Upper lobe of right lung (tissue), 1 donor: ENCODE data around the gene SPATA33. TPM values are rescaled to one million over a fixed set of nuclear protein-coding genes. Genes with fewer than 3 reads are reported as not detected.
"Not testable (repeated sequence)": the region's sequence is repeated elsewhere in the genome, so short reads cannot be mapped to it uniquely, and the experiment has no call there.

Experiments
- ATAC-seq: fragments of 200-7000 bp; cut with Tn5 transposase; one replicate; pipeline ENCODE4 v1.9.1; 2020; ENCODE audit warnings: mild to moderate bottlenecking, moderate library complexity
- DNase-seq: peaks from one replicate; pipeline ENCODE4 v3.0.0-alpha.2; 2020
- H3K27ac ChIP-seq: fragments of 200-600 bp; one replicate; pipeline ENCODE4 v1.8.0; 2022
- H3K27me3 ChIP-seq: fragments of 200-600 bp; one replicate; pipeline ENCODE4 v1.8.0; 2022; ENCODE audit warnings: mild to moderate bottlenecking
- H3K36me3 ChIP-seq: fragments of 200-600 bp; one replicate; pipeline ENCODE4 v1.8.0; 2022
- H3K4me1 ChIP-seq: fragments of 200-600 bp; one replicate; pipeline ENCODE4 v1.8.0; 2022
- H3K4me3 ChIP-seq: fragments of 200-600 bp; one replicate; pipeline ENCODE4 v1.8.0; 2022; ENCODE audit warnings: mild to moderate bottlenecking
- H3K9me3 ChIP-seq: fragments of 200-600 bp; one replicate; pipeline ENCODE4 v1.8.0; 2022
- intact Hi-C: fragments of 100-400 bp; cut with DNase I; formaldehyde crosslinking; loops from one replicate; pipeline ENCODE4 v1.11.0; 2022
- total RNA-seq: library from RNA; stranded (reverse); fragmentation: NEBNext Ultra II Directional; extraction: Animal tissue kit (Norgen Biotek cat#: 25700); gene quantifications from one replicate; pipeline ENCODE4 v1.2.1, GENCODE V29; 2021
- TF ChIP-seq, protein P1 (sequence below): fragments of 200-600 bp; IDR thresholded peaks from one replicate; pipeline ENCODE4 v1.8.0; 2022; ENCODE audit warnings: antibody characterized with exemption
- donor health status: DM: no; HTN: yes; CAD: no; lungs with severe emphysema.

SPATA33 gene
- total RNA-seq, 1 donor from 2014 or later: 8.1 TPM

DNA sequence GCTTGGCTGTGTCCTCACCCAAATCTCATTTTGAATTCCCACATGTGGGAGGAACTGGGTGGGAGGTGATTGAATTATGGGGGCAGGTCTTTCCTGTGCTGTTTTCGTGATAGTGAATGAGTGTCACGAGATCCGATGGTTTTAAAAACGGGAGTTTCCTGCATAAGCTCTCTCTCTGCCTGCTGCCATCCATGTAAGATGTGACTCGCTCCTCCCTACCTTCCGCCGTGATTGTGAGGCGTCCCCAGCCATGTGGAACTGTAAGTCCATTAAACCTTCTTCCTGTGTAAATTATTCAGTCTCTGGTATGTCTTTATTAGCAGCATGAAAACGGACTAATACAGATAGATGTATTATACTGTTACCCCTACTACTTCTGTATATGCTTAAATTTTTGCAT, 3.6 kb downstream of the SPATA33 start:
- no peak overlapping the region for H3K4me3 ChIP-seq
- H3K36me3 ChIP-seq: peaks cover 20% of the 10 kb centered on the region
- no peaks in the 10 kb centered on the region for H3K9me3 ChIP-seq
- peaks cover 21% of the 10 kb centered on the region for H3K4me1 ChIP-seq
- DNase-seq (no peak), ATAC-seq (no peak)
- intact Hi-C loops: no loop called here
- TF ChIP-seq, protein P1, sequence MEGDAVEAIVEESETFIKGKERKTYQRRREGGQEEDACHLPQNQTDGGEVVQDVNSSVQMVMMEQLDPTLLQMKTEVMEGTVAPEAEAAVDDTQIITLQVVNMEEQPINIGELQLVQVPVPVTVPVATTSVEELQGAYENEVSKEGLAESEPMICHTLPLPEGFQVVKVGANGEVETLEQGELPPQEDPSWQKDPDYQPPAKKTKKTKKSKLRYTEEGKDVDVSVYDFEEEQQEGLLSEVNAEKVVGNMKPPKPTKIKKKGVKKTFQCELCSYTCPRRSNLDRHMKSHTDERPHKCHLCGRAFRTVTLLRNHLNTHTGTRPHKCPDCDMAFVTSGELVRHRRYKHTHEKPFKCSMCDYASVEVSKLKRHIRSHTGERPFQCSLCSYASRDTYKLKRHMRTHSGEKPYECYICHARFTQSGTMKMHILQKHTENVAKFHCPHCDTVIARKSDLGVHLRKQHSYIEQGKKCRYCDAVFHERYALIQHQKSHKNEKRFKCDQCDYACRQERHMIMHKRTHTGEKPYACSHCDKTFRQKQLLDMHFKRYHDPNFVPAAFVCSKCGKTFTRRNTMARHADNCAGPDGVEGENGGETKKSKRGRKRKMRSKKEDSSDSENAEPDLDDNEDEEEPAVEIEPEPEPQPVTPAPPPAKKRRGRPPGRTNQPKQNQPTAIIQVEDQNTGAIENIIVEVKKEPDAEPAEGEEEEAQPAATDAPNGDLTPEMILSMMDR: no peak
- H3K27ac ChIP-seq: no peak overlapping the region
- no peaks in the 10 kb centered on the region for H3K27me3 ChIP-seq

- H3K4me1 ChIP-seq, H3K9me3 ChIP-seq, intact Hi-C loops, H3K27me3 ChIP-seq, ATAC-seq, H3K4me3 ChIP-seq, DNase-seq, H3K27ac ChIP-seq: not testable (repeated sequence)
- peaks cover 20% of the 10 kb centered on the region for H3K36me3 ChIP-seq
Measured at GRCh38 chr16:89664238-89664637, 6.6 kb downstream of the SPATA33 start.

DNA sequence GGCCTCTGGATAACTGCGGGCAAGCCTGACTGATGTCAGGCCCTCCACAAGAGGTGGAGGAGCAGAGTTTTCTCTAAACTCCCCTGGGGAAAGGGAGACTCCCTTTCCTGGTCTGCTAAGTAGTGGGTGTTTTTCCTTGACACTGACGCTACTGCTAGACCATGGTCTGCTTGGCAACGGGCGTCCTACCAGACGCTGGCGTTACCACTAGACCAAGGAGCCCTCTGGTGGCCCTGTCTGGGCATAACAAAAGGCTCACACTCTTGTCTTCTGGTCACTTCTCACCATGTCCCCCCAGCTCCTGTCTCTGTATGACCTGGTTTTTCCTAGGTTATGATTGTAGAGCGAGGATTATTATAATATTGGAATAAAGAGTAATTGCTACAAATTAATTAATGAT, 9.4 kb downstream of the SPATA33 start:
- TF ChIP-seq, protein P1: peak; percentile 29
- H3K36me3 ChIP-seq, intact Hi-C loops, H3K9me3 ChIP-seq, ATAC-seq, DNase-seq, H3K4me3 ChIP-seq, H3K4me1 ChIP-seq, H3K27ac ChIP-seq, H3K27me3 ChIP-seq: not testable (repeated sequence)

- no peak for ATAC-seq
- H3K27ac ChIP-seq: no peak overlapping the region
Measured at GRCh38 chr16:89667633-89668032, 10.0 kb downstream of the SPATA33 start.

DNA sequence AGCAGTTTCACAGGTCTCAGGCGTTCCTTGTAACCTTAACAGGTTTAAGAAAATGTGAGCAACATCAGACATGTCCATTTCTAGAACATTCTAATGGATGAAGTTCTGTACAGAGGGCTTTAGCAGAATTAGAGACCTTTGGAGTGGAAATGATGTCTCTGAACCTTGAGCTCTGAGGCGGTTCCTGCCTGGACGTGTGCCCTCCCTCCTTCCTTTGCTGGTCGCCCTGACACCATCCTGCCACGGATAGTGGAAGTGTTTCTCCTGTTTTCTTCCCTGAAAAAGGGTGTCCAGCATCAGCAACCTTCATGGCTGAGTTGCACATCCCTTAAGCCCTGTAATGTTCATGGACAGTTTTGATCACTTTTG, 11.1 kb downstream of the SPATA33 start:
- Histone ChIP-seq H3K36me3 (no peaks in the 10 kb centered on the region), H3K9me3 (no peaks in the 10 kb centered on the region), H3K27me3 (no peaks in the 10 kb centered on the region), H3K4me3 (peak overlapping the region; percentile 9), H3K4me1 (peaks cover 4% of the 10 kb centered on the region), H3K27ac (peak overlapping the region; percentile 61)
- intact Hi-C loops: no loop called here
- TF ChIP-seq, protein P1: no peak
- no peak for DNase-seq
- peak; percentile 20 for ATAC-seq

More at GRCh38 chr16:89667633-89668032, 10.0 kb downstream of the SPATA33 start:
- Histone ChIP-seq H3K4me3 (no peak overlapping the region), H3K4me1 (peaks cover 4% of the 10 kb centered on the region), H3K9me3 (no peaks in the 10 kb centered on the region), H3K27me3 (no peaks in the 10 kb centered on the region), H3K36me3 (peaks cover 8% of the 10 kb centered on the region)
- DNase-seq: no peak
- TF ChIP-seq, protein P1: no peak
- intact Hi-C loops: no loop called here

DNA sequence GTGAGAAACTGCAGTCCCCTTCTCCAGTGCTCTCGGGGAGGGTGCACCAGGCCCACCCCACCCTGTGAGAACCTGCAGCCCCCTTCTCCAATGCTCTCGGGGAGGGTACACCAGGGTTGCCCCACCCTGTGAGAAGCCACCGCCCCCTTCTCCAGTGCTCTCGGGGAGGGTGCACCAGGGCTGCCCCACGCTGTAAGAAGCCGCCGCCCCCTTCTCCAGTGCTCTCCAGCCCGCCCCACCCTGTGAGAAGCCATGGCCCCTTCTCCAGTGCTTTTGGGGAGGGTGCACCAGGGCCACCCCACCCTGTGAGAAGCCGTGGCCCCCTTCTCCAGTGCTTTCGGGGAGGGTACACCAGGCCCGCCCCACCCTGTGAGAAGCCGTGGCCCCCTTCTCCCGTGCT, 12.1 kb downstream of the SPATA33 start:
- TF ChIP-seq, protein P1: no peak
- ATAC-seq (no peak), DNase-seq (no peak)
- no peaks in the 10 kb centered on the region for H3K9me3 ChIP-seq
- H3K27ac ChIP-seq: no peak overlapping the region
- intact Hi-C loops: no loop called here
- H3K4me1 ChIP-seq: peaks cover 4% of the 10 kb centered on the region
- no peaks in the 10 kb centered on the region for H3K27me3 ChIP-seq
- H3K4me3 ChIP-seq: no peak overlapping the region
- no peaks in the 10 kb centered on the region for H3K36me3 ChIP-seq
